GM18502 (cell line): Measurements from ENCODE around the gene SLC16A3.
"Not testable (repeated sequence)": the region's sequence is repeated elsewhere in the genome, so short reads cannot be mapped to it uniquely, and the experiment has no call there.

Source experiments
- ATAC-seq: cut with Tn5 transposase; IDR thresholded peaks from one replicate; pipeline ENCODE4 v1.9.1; 2021; ENCODE audit warnings: mild to moderate bottlenecking; ENCODE audit not compliant: unreplicated experiment, poor library complexity

Gene SLC16A3

GRCh38 chr17:82245134-82246039 is 16.5 kb downstream of the SLC16A3 start:
- ATAC-seq: no peak

GRCh38 chr17:82246040-82246364 is 17.2 kb downstream of the SLC16A3 start:
- ATAC-seq: no peak

- ATAC-seq: no peak
Measured at GRCh38 chr17:82246365-82247181, 17.7 kb downstream of the SLC16A3 start.

GRCh38 chr17:82247182-82247823 is 18.5 kb downstream of the SLC16A3 start:
- ATAC-seq: no peak

GRCh38 chr17:82247856-82248671 is 19.2 kb downstream of the SLC16A3 start:
- no peak for ATAC-seq

GRCh38 chr17:82248815-82249674 is 20.2 kb downstream of the SLC16A3 start:
- ATAC-seq: no peak

GRCh38 chr17:82249896-82250581 is 21.2 kb downstream of the SLC16A3 start:
- ATAC-seq: no peak

GRCh38 chr17:82250868-82251500 is 22.1 kb downstream of the SLC16A3 start:
- no peak for ATAC-seq

- no peak for ATAC-seq
Measured at GRCh38 chr17:82252511-82253178, 23.8 kb downstream of the SLC16A3 start.

- no peak for ATAC-seq
Measured at GRCh38 chr17:82253179-82253544, 24.3 kb downstream of the SLC16A3 start.

GRCh38 chr17:82254096-82254495 is 25.3 kb downstream of the SLC16A3 start:
- ATAC-seq: not testable (repeated sequence)

- ATAC-seq: not testable (repeated sequence)
Measured at GRCh38 chr17:82254746-82255145, 25.9 kb downstream of the SLC16A3 start.

GRCh38 chr17:82255402-82255972 is 26.6 kb downstream of the SLC16A3 start:
- no peak for ATAC-seq

- no peak for ATAC-seq
Measured at GRCh38 chr17:82256242-82256885, 27.5 kb downstream of the SLC16A3 start.

GRCh38 chr17:82257473-82257872 is 28.6 kb downstream of the SLC16A3 start:
- no peak for ATAC-seq

- no peak for ATAC-seq
Measured at GRCh38 chr17:82258555-82258954, 29.7 kb downstream of the SLC16A3 start.
